K562 (cell line): ENCODE measurements around the gene TNNT1. TPM values are rescaled to one million over a fixed set of nuclear protein-coding genes. Genes with fewer than 3 reads are reported as not detected.

Experiments used
- ATF1 ChIP-seq, 2 experiments: fragments of 450-650 bp in 1 of 2; IDR thresholded peaks; 2 replicates each; pipeline ENCODE4 v1.6.1; 2016; ENCODE audit warnings: missing compliant biosample characterization in 1 of 2, missing genetic modification characterization in 1 of 2
- FOXM1 ChIP-seq, 2 experiments: fragments of 450-650 bp in 1 of 2; sonication (generic) in 1 of 2; formaldehyde crosslinking in 1 of 2; IDR thresholded peaks; 2 replicates each; pipeline versions ENCODE4 v1.6.1 to v1.9.0; 2017 to 2022; ENCODE audit warnings: low read depth in 2 of 2, mild to moderate bottlenecking in 2 of 2, missing genetic modification reagents in 1 of 2, moderate library complexity in 1 of 2
- MBD2 ChIP-seq: sonication (generic); IDR thresholded peaks from 2 replicates; pipeline ENCODE4 v1.6.1; 2016; ENCODE audit warnings: low read depth, borderline replicate concordance
- PRPF4 ChIP-seq: fragments of 200-400 bp; formaldehyde crosslinking; IDR thresholded peaks from one replicate; pipeline ENCODE4 v1.6.1; 2017; ENCODE audit warnings: low read length, low read depth, mild to moderate bottlenecking; ENCODE audit not compliant: insufficient read depth, poor library complexity, severe bottlenecking
- RBFOX2 ChIP-seq: fragments of 200-400 bp; formaldehyde crosslinking; IDR thresholded peaks from 2 replicates; pipeline ENCODE4 v1.6.1; 2017; ENCODE audit warnings: low read depth, mild to moderate bottlenecking, low read length, moderate library complexity
- ZNF224 ChIP-seq: sonication (generic); formaldehyde crosslinking; IDR thresholded peaks from 2 replicates; pipeline ENCODE4 v1.8.0; 2022; ENCODE audit warnings: mild to moderate bottlenecking, missing genetic modification reagents
- ZNF778 ChIP-seq: fragments of 450-650 bp; formaldehyde crosslinking; IDR thresholded peaks from 2 replicates; pipeline ENCODE4 v1.4.0; 2020; ENCODE audit warnings: mild to moderate bottlenecking, moderate library complexity
- polyA plus RNA-seq, 8 experiments: library from polyadenylated mRNA; depleted of rRNA in 4 of 8; stranded (reverse) in 5 of 8; unstranded in 3 of 8; fragments of >200 nt; fragmentation: Nextera tagmentation in 2 of 8; fragmentation: Illumina TruSeq in 1 of 8; extraction: Ambion mirVana in 2 of 8; extraction: Trizol in 1 of 8; gene quantifications; 2 replicates each; pipeline versions ENCODE4 v1.2.1 to v1.2.3, GENCODE V29; 2011 to 2014; ENCODE audit warnings: inconsistent platforms in 1 of 8, missing spikeins in 1 of 8
- total RNA-seq, 7 experiments: library from RNA; depleted of rRNA in 6 of 7; stranded (reverse); fragments of >200 nt in 6 of 7; fragmentation: Illumina TruSeq in 2 of 7; extraction: Trizol in 2 of 7; gene quantifications; 2 replicates each; pipeline versions ENCODE4 v1.2.1 to v1.2.3, GENCODE V29; 2011 to 2021; ENCODE audit warnings: low replicate concordance in 1 of 7
- TF ChIP-seq, protein P1 (sequence below): sonication (generic); formaldehyde crosslinking; IDR thresholded peaks from 2 replicates; pipeline ENCODE4 v1.8.1; 2022; ENCODE audit warnings: missing genetic modification reagents
- TF ChIP-seq, protein P2 (sequence below): conservative IDR thresholded peaks from 2 replicates; pipeline ENCODE4 v1.6.1; 2011; ENCODE audit warnings: low read depth, mild to moderate bottlenecking, low read length; ENCODE audit not compliant: control insufficient read depth
- TF ChIP-seq, protein P3 (sequence below): fragments of 250-450 bp; sonication (Bioruptor Pico); IDR thresholded peaks from 2 replicates; pipeline ENCODE4 v1.4.0; 2020; ENCODE audit warnings: borderline replicate concordance
- TF ChIP-seq, protein P4 (sequence below): fragments of 200-400 bp; formaldehyde crosslinking; IDR thresholded peaks from 2 replicates; pipeline ENCODE4 v1.6.1; 2017; ENCODE audit warnings: mild to moderate bottlenecking, low read depth, low read length, moderate library complexity

Gene TNNT1
- total and polyA plus RNA-seq, 9 of the 15 experiments (the other 6 are each of a cell fraction or from before 2014, with no cell fraction given): 31.8 to 390 (median 227) TPM

DNA sequence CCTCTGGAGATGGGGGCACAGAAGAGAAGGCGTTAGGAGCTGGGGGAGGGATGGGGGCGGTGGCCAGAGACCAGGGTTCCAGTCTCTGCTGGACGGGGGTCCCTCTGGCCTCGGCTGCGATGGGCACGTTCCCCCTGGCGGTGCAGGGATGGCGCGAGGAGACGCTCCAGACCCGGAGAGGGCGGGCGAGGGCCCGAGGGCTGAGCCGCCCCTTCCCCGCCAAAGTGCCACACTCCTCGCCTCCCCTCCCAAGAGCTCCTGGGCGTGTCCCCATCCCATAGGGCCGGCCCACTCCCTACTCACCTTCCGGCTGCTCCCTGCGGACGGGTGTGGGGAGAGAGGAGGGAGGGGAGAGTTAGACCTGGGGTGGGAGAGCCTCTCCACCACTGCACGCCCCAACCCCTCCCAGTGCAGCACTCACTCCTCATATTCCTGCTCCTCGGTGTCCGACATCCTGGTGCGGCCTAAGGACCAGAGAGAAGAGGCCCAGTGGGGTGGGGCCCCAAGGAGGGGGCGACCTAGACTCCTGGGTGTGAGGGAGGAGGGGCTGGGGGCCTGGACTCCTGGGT, 2.2 kb downstream of the TNNT1 start (continued):
- TF ChIP-seq ATF1 (CRISPR knock-in tag; IDR thresholded peaks at IDR 0.05) (no peak), ATF1 (tag; IDR thresholded peaks at IDR 0.05) (no peak), RBFOX2 (peak; percentile 76), PRPF4 (no peak), FOXM1 (IDR thresholded peaks at IDR 0.05; ENCODE audit: low read depth) (no peak), FOXM1 (CRISPR knock-in tag; IDR thresholded peaks at IDR 0.05; ENCODE audit: low read depth) (0 out of 2 replicates have a peak, but pooled peaks have one; percentile 19), ZNF224 (no peak), MBD2 (no peak; the same call in 1 of the 2 replicates), ZNF778 (no peak)
- TF ChIP-seq, protein P1, sequence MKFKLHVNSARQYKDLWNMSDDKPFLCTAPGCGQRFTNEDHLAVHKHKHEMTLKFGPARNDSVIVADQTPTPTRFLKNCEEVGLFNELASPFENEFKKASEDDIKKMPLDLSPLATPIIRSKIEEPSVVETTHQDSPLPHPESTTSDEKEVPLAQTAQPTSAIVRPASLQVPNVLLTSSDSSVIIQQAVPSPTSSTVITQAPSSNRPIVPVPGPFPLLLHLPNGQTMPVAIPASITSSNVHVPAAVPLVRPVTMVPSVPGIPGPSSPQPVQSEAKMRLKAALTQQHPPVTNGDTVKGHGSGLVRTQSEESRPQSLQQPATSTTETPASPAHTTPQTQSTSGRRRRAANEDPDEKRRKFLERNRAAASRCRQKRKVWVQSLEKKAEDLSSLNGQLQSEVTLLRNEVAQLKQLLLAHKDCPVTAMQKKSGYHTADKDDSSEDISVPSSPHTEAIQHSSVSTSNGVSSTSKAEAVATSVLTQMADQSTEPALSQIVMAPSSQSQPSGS (CRISPR knock-in tag): no peak
- TF ChIP-seq, protein P2, sequence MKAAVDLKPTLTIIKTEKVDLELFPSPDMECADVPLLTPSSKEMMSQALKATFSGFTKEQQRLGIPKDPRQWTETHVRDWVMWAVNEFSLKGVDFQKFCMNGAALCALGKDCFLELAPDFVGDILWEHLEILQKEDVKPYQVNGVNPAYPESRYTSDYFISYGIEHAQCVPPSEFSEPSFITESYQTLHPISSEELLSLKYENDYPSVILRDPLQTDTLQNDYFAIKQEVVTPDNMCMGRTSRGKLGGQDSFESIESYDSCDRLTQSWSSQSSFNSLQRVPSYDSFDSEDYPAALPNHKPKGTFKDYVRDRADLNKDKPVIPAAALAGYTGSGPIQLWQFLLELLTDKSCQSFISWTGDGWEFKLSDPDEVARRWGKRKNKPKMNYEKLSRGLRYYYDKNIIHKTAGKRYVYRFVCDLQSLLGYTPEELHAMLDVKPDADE: no peak
- TF ChIP-seq, protein P3, sequence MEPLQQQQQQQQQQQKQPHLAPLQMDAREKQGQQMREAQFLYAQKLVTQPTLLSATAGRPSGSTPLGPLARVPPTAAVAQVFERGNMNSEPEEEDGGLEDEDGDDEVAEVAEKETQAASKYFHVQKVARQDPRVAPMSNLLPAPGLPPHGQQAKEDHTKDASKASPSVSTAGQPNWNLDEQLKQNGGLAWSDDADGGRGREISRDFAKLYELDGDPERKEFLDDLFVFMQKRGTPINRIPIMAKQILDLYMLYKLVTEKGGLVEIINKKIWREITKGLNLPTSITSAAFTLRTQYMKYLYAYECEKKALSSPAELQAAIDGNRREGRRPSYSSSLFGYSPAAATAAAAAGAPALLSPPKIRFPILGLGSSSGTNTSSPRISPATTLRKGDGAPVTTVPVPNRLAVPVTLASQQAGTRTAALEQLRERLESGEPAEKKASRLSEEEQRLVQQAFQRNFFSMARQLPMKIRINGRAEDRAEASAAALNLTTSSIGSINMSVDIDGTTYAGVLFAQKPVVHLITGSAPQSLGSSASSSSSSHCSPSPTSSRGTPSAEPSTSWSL: no peak
- TF ChIP-seq, protein P4, sequence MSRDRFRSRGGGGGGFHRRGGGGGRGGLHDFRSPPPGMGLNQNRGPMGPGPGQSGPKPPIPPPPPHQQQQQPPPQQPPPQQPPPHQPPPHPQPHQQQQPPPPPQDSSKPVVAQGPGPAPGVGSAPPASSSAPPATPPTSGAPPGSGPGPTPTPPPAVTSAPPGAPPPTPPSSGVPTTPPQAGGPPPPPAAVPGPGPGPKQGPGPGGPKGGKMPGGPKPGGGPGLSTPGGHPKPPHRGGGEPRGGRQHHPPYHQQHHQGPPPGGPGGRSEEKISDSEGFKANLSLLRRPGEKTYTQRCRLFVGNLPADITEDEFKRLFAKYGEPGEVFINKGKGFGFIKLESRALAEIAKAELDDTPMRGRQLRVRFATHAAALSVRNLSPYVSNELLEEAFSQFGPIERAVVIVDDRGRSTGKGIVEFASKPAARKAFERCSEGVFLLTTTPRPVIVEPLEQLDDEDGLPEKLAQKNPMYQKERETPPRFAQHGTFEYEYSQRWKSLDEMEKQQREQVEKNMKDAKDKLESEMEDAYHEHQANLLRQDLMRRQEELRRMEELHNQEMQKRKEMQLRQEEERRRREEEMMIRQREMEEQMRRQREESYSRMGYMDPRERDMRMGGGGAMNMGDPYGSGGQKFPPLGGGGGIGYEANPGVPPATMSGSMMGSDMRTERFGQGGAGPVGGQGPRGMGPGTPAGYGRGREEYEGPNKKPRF: no peak
